CD4-positive, alpha-beta T cell (primary cell): Measurements from ENCODE around the gene ARIH2. TPM values are rescaled to one million over a fixed set of nuclear protein-coding genes. Genes with fewer than 3 reads are reported as not detected.

Experiments
- ATAC-seq: fragments of 200-7000 bp; cut with Tn5 transposase; one replicate; pipeline ENCODE4 v1.10.0; 2022; ENCODE audit warnings: mild to moderate bottlenecking; ENCODE audit not compliant: poor library complexity
- CTCF ChIA-PET: fragments of 350-600 bp; sonication (Branson Sonifier 250); formaldehyde crosslinking; loops from one replicate; lab custom pipeline; 2021; ENCODE audit warnings: antibody characterized with exemption, inconsistent platforms; lab: Charles Lee
- POLR2A ChIA-PET: fragments of 350-600 bp; sonication (Branson Sonifier 250); formaldehyde crosslinking; loops from one replicate; lab custom pipeline; 2021; ENCODE audit warnings: antibody characterized with exemption, inconsistent platforms; lab: Charles Lee
- DNase-seq, 14 experiments: peaks; one replicate each; pipeline ENCODE4 v3.0.0-alpha.2; 2013 to 2020; ENCODE audit warnings: mixed read lengths in 2 of 14
- H3K27ac ChIP-seq, 2 donors: one replicate each; pipeline versions ENCODE4 v1.5.1 to v1.7.0; 2013; ENCODE audit warnings: low read length in 2 of 2, low read depth in 1 of 2, mild to moderate bottlenecking in 1 of 2
- H3K27me3 ChIP-seq, 2 experiments: 1 replicate in 1 of 2; 2 replicates in 1 of 2; pipeline versions ENCODE4 v1.6.1 to v1.7.0; 2013; ENCODE audit warnings: low read length in 2 of 2, control low read depth in 1 of 2, mild to moderate bottlenecking in 1 of 2, moderate library complexity in 1 of 2; ENCODE audit not compliant: insufficient read depth in 2 of 2, control insufficient read depth in 1 of 2
- H3K36me3 ChIP-seq: one replicate; pipeline ENCODE4 v1.6.1; 2013; ENCODE audit warnings: low read length, control low read depth; ENCODE audit not compliant: insufficient read depth
- H3K4me1 ChIP-seq: one replicate; pipeline ENCODE4 v1.6.1; 2013; ENCODE audit warnings: low read length, control low read depth; ENCODE audit not compliant: insufficient read depth
- H3K4me3 ChIP-seq: one replicate; pipeline ENCODE4 v1.5.1; 2013; ENCODE audit warnings: mild to moderate bottlenecking, low read length, moderate library complexity
- H3K9me3 ChIP-seq, 2 experiments: 1 replicate in 1 of 2; 2 replicates in 1 of 2; pipeline versions ENCODE4 v1.6.1 to v1.7.0; 2013; ENCODE audit warnings: low read length in 2 of 2, mild to moderate bottlenecking in 2 of 2, control low read depth in 1 of 2, moderate library complexity in 1 of 2; ENCODE audit not compliant: control insufficient read depth in 1 of 2, insufficient read depth in 1 of 2
- H3K27ac Mint-ChIP-seq: one replicate; pipeline ENCODE4 v1.8.0; 2020; ENCODE audit warnings: mixed read lengths
- H3K27me3 Mint-ChIP-seq: one replicate; pipeline ENCODE4 v1.8.0; 2021; ENCODE audit warnings: mixed read lengths
- H3K36me3 Mint-ChIP-seq: one replicate; pipeline ENCODE4 v1.8.0; 2021; ENCODE audit warnings: low read depth, mixed read lengths
- H3K4me1 Mint-ChIP-seq: one replicate; pipeline ENCODE4 v1.8.0; 2021; ENCODE audit warnings: low read depth, mixed read lengths
- H3K4me3 Mint-ChIP-seq: one replicate; pipeline ENCODE4 v1.8.0; 2020; ENCODE audit warnings: mild to moderate bottlenecking, mixed read lengths
- H3K9me3 Mint-ChIP-seq: one replicate; pipeline ENCODE4 v1.8.0; 2020; ENCODE audit warnings: mixed read lengths
- CTCF ChIP-seq: fragments of 200-600 bp; IDR thresholded peaks from one replicate; pipeline ENCODE4 v1.8.0; 2022; ENCODE audit warnings: antibody characterized with exemption, mild to moderate bottlenecking
- intact Hi-C, 2 experiments: fragments of 100-400 bp; cut with DNase I in 1 of 2; cut with micrococcal nuclease in 1 of 2; formaldehyde crosslinking; loops; one replicate each; pipeline versions ENCODE4 v1.15.1 to v1.9.0; 2023 to 2025; cut with DNase I, micrococcal nuclease
- total RNA-seq, 174 experiments: library from RNA in 2 of 174; stranded (reverse) in 2 of 174; gene quantifications; one replicate each; pipeline ENCODE4 v1.2.3 and lab custom pipeline; 2021 to 2026

ARIH2 gene
- total RNA-seq, 2 experiments from 2014 or later = 182 TPM

- Histone ChIP-seq H3K36me3 (peaks cover 14% of the 10 kb centered on the region), H3K27ac (peak overlapping the region; percentile 89 to 99), H3K4me3 (peak overlapping the region; percentile 99), H3K27me3 (no peaks in the 10 kb centered on the region), H3K4me1 (peaks cover 25% of the 10 kb centered on the region), H3K9me3 (no peaks in the 10 kb centered on the region)
- DNase-seq (peak in 3 of 14 experiments; percentile 24 to 57 (median 46)), ATAC-seq (no peak)
- Mint-ChIP-seq H3K27me3 (no peaks in the 10 kb centered on the region), H3K9me3 (no peaks in the 10 kb centered on the region), H3K4me1 (peaks cover 24% of the 10 kb centered on the region), H3K4me3 (peak overlapping the region; percentile 99), H3K27ac (peak overlapping the region; percentile 97), H3K36me3 (peaks cover 16% of the 10 kb centered on the region)
- ChIA-PET POLR2A (interaction anchor here (0.7 to 8.0 kb wide), 24 partner anchors 10 to 738 kb away, joined by 3 to 331 read pairs (median 6); partner anchors contain the start of genes ARIH2, CCDC71, DAG1 and DALRD3), CTCF (interaction anchor here (0.7 to 5.2 kb wide), 8 partner anchors 10 to 88 kb away, joined by 3 to 100 read pairs (median 10); partner anchors contain the start of genes ARIH2, IMPDH2, NDUFAF3 and P4HTM)
- no peak for TF ChIP-seq CTCF
- intact Hi-C loops = loop anchor here (1.0 to 5.0 kb wide), 8 partner anchors 12 to 1494 kb away; partner anchors contain the start of genes DALRD3 (in 1 of the 2), ELP6 (in 1 of the 2), IMPDH2 (in 1 of the 2) and NME6 (in 1 of the 2)
These were observed 87.9 kb downstream of the ARIH2 start for GRCh38 chr3:49006408-49007067.

- DNase-seq = peak; percentile 93 to 99 (median 96)
- H3K4me1 Mint-ChIP-seq = peaks cover 27% of the 10 kb centered on the region
- POLR2A ChIA-PET = interaction anchor here (0.5 to 8.0 kb wide), 27 partner anchors 9 to 738 kb away, joined by 3 to 331 read pairs (median 4); partner anchors contain the start of genes ARIH2, CCDC71, DAG1 and DALRD3
- peak; percentile 86 for ATAC-seq
- no peaks in the 10 kb centered on the region for H3K9me3 ChIP-seq
- peak within 1 kb of the TSS; percentile 89 to 99 for H3K27ac ChIP-seq
- CTCF ChIA-PET = interaction anchor here (0.7 to 5.2 kb wide), 8 partner anchors 9 to 89 kb away, joined by 3 to 100 read pairs (median 10); partner anchors contain the start of genes ARIH2, IMPDH2, NDUFAF3 and P4HTM
- H3K9me3 Mint-ChIP-seq = no peaks in the 10 kb centered on the region
- peak within 1 kb of the TSS; percentile 99 for H3K4me3 Mint-ChIP-seq
- TF ChIP-seq CTCF = peak; percentile 19
- peaks cover 19% of the 10 kb centered on the region for H3K36me3 ChIP-seq
- intact Hi-C loops = loop anchor here (1.0 to 5.0 kb wide), 8 partner anchors 11 to 1495 kb away; partner anchors contain the start of genes DALRD3 (in 1 of the 2), ELP6 (in 1 of the 2), IMPDH2 (in 1 of the 2) and NME6 (in 1 of the 2)
- peaks cover 25% of the 10 kb centered on the region for H3K4me1 ChIP-seq
- H3K27me3 Mint-ChIP-seq = no peaks in the 10 kb centered on the region
- no peaks in the 10 kb centered on the region for H3K27me3 ChIP-seq
- peak within 1 kb of the TSS; percentile 97 for H3K27ac Mint-ChIP-seq
- H3K36me3 Mint-ChIP-seq = peaks cover 23% of the 10 kb centered on the region
- H3K4me3 ChIP-seq = peak within 1 kb of the TSS; percentile 99
These were observed 88.6 kb downstream of the ARIH2 start, which contains the start of gene WDR6 for GRCh38 chr3:49007068-49007770. TSS of gene WDR6 (plus strand) at chr3:49007391. CDS start at chr3:49007432, 41 bp downstream.
